HG03521 (cell line): ENCODE data around the gene GMDS.

Source experiments
- ATAC-seq: cut with Tn5 transposase; IDR thresholded peaks from one replicate; pipeline ENCODE4 v1.9.1; 2021; ENCODE audit warnings: mild to moderate bottlenecking, moderate library complexity; ENCODE audit not compliant: unreplicated experiment

Gene GMDS

DNA sequence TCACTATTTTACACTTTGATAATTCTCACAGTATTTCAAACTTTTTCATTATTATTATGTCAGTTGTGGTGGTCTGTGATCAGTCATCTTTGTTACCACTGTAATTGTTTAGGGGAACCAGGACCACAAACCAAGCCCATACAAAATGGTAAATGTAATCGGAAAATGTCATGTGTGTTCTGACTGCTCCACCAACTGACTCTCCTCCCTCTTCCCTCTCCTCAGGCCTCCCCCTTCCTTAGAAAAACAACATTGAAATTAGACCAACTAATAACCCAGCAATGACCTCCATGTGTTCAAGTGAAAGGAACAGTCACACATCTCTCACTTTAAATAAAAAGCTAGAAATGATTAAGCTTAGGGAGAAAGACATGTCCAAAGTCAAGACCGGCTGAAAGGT, 63.8 kb downstream of the GMDS start:
- ATAC-seq, result no peak

DNA sequence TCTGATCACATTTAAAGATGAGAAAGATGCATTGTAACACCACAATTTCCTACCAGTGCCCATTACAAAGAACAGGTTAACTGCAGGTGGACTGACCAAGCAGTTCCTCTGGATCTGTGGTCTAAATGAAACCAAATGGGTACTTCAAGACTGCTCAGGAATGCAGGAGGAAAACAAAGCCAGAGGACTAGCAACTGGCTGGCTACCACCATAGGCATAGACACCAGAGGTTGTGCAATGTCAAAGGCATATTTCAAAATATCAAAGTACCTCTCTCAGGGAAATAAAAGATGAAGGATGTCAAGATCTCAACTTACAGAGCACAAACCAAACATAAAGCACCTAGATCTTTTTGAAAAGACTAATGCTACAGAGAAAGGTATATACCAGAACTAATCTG, 65.5 kb downstream of the GMDS start:
- ATAC-seq, result no peak

DNA sequence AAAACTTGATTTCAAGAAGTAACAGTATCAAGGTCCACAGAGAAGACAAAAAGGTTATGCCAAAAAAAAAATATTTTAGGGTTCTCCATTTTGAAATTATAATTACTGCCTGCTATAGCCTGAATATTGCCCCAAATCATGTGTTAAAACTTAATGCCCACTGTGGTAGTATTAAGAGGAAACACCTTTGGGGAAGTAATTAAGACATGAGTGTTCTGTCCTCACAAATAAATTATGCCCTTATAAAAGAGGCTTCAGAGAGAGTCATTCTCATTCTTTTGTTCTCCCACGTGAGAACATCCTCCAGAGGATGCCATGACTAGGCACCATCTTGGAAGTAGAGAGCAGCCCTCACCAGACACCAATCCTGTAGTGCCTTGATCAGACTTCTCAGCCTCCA, 66.2 kb downstream of the GMDS start:
- no peak for ATAC-seq

GRCh38 chr6:2178125-2178524, 67.3 kb downstream of the GMDS start:
- no peak for ATAC-seq

DNA sequence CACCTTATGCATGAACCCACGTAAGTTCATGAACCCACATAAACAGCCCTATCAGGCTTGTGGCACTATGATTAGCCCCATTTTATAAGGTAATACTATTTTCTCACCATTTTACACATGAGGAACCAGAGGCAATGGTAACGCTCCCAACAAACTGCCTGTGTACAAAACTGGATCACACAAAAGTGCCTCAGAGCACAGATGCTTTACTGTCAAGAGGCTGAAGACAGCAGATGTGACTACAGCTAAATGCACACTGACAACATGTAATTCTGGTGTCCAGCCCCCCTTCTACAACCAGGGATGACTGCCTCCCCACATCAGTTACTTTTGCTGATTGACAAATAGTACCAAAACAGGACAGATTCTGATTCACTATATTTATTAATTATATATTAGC, 69.6 kb downstream of the GMDS start:
- ATAC-seq, result no peak

GRCh38 chr6:2173203-2173961, 72.0 kb downstream of the GMDS start:
- ATAC-seq, result no peak

DNA sequence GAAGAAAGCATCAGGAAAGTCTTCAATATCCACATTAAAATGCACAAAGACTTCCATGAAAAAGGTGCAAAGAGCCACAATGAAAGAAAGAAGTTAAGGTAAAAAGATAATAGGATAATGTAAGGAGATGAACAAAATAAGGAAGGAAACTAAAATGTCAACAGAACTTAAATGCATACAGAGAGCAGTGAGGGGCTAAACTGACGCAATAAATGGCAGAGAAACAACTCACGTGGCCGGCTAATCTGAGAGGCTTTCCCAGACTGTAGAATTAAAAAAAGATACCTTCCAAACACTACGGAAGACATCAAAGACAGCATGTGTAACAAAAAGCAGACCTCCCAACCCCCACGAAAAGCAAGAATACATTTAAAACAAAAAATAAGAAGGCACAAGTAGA, 73.7 kb downstream of the GMDS start:
- no peak for ATAC-seq

DNA sequence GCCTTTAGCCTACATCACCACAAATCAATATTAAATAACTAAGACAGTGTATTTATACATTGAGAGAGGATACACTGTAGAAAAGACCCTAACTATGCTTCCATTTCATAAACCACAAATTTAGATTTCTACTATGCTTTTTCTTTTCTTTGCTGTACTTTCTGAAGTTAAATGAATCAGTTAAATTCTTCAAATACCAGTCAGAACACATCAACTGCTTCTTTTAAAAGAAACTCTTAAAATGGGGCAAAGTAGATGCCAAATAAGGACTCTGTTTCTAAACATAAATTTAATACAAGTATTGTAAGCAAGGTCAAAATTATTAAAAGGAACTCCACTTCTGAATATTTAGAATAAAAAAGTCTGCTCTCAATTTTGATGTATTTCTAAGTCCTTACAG, 76.9 kb downstream of the GMDS start:
- ATAC-seq, result no peak

DNA sequence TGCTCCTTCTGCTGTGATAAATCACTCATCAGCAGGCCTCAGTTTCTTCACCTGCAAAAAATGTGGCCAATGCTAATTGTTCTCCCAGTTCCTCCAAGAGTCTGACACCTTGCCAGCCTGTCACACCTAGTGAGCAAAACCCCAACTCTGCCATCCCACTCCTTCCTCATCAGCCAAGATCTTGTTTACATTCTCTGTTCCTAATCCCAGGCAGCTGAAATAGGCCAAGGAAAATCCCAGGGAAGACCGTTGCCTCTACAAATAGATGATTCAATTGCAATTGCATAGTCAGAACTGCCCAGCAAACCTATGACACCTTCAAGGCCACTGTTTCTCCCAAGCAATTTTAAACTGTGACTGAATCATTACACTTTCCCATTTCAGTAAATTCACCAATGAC, 78.7 kb downstream of the GMDS start:
- no peak for ATAC-seq

DNA sequence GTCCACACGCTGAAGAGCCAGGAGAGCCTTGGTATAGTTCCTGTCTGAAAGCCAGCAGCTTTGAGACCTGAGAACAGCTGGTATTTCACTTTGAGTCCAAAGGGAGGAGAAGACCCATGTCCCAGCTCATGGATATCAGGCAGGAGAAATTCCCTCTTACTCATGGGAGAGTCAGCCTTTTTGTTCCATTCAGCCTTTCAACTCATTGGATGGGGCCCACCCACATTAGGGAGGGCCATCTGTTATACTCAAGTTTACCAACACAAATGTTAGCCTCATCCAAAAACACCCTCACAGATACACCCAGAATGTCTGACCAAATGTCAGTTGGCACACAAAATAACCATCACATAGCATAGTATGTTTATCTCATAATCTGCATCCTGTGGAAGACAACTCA, 80.1 kb downstream of the GMDS start:
- no peak for ATAC-seq

- ATAC-seq, result no peak
Measured at GRCh38 chr6:2164481-2164880, 80.9 kb downstream of the GMDS start.

- no peak for ATAC-seq
Measured at GRCh38 chr6:2162079-2162445, 83.3 kb downstream of the GMDS start.

- ATAC-seq, result no peak
Measured at GRCh38 chr6:2158596-2159271, 86.7 kb downstream of the GMDS start.

GRCh38 chr6:2157441-2158127, 87.8 kb downstream of the GMDS start:
- no peak for ATAC-seq

- no peak for ATAC-seq
Measured at GRCh38 chr6:2155206-2155605, 90.2 kb downstream of the GMDS start.

DNA sequence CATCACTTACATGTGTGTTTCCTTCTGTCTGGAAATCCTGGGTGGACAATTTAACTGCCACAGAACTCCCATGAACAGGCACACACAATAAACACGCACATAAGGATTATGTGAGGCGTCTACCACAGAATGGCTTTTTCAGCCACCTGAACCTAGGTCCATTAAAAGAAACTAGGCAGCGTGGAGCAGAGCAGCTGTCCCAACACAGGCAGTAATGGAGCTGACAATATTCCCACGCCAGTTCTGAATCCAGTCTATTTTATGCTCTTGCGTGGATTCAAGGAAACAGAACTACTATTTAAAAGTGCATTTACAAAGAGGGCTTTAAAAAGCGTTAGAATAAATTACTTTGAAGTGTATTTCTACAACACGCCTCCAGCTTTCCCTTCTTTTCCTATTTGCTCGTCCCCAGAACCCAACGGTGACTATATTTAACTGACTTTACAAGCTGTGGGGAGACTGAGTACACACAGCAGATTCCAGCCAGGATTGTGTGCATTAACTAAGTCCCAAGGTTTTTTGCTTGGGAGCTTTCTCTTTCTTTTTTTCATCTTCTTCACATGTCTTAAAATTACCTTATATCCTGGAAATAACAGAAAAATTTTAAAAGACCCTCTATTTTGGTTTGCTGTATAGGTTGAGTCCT, 95.9 kb downstream of the GMDS start:
- no peak for ATAC-seq

DNA sequence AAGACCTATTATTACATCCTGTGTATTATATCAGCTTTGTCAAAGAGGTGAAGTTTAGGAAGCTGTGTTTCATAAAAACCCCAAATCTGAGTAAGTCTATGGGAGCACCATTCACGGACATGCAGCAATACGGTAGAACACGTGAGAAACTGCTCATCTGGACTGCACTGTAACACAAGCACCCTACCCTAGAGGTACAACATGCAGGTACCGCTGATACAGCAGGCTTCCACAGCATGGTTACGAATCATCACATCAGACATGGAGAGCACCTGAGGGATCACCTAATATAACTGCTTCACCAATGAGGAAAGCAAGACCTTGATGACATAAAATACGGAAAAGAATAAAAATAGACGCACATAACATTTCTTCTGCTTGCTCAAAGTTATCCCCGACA, 96.7 kb downstream of the GMDS start:
- no peak for ATAC-seq

- ATAC-seq, result no peak
Measured at GRCh38 chr6:2147766-2148448, 97.5 kb downstream of the GMDS start.

GRCh38 chr6:2147261-2147660, 98.1 kb downstream of the GMDS start:
- ATAC-seq, result no peak

DNA sequence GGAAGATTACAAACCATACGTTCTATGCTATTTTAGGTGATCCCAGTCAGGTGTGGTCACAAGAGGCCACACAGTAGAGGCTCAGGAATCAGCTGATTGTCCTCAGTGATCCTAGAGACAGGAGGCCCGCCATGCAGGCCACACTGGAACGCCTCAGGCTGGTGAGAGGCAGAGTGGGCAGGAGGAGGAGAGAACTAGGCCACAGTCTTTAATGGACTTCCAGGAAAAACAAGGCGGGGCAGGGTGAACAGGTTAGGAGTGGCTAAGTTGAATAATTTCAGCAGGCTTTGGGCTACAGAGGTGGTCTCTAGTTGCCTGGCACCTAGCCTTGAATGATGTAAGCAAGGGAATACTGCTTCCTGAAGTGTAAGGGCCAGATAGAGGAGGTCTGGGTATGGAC, 101.2 kb downstream of the GMDS start:
- ATAC-seq, result no peak

- ATAC-seq, result no peak
Measured at GRCh38 chr6:2141644-2142290, 103.6 kb downstream of the GMDS start.
